EH (cell line): Measurements from ENCODE around the gene RASL12.
A peak's percentile ranks its signal among the peaks of the same experiment; 100 is the strongest.

ENCODE experiments used
- DNase-seq: peaks from one replicate; pipeline ENCODE4 v3.0.0-alpha.2; 2015; ENCODE audit warnings: low read depth

Gene RASL12

GRCh38 chr15:65055201-65055870 lies 12.5 kb downstream of the RASL12 start:
- DNase-seq, result peak; percentile 30

GRCh38 chr15:65054333-65055200 lies 13.2 kb downstream of the RASL12 start:
- DNase-seq, result peak; percentile 75

- no peak for DNase-seq
Measured at GRCh38 chr15:65052956-65053355, 14.8 kb downstream of the RASL12 start.

- DNase-seq, result no peak
Measured at GRCh38 chr15:65051266-65051665, 16.5 kb downstream of the RASL12 start.

- peak; percentile 58 for DNase-seq
Measured at GRCh38 chr15:65050270-65050669, 17.5 kb downstream of the RASL12 start.

GRCh38 chr15:65049418-65049840 lies 18.4 kb downstream of the RASL12 start:
- peak; percentile 95 for DNase-seq

- DNase-seq, result no peak
Measured at GRCh38 chr15:65048241-65048640, 19.6 kb downstream of the RASL12 start.

GRCh38 chr15:65044724-65045481 lies 22.9 kb downstream of the RASL12 start, which contains the start of gene SLC51B:
TSS of gene SLC51B (plus strand) at chr15:65045387. CDS start at chr15:65050005, 4,618 bp downstream.
- DNase-seq, result no peak

- peak; percentile 48 for DNase-seq
Measured at GRCh38 chr15:65044218-65044617, 23.6 kb downstream of the RASL12 start.

GRCh38 chr15:65042776-65043327 lies 24.9 kb downstream of the RASL12 start:
- DNase-seq, result no peak

- no peak for DNase-seq
Measured at GRCh38 chr15:65041787-65042186, 26.0 kb downstream of the RASL12 start.

- DNase-seq, result no peak
Measured at GRCh38 chr15:65040461-65040860, 27.3 kb downstream of the RASL12 start.

GRCh38 chr15:65038836-65039235 lies 29.0 kb downstream of the RASL12 start:
- DNase-seq, result no peak

- no peak for DNase-seq
Measured at GRCh38 chr15:65038428-65038827, 29.4 kb downstream of the RASL12 start.

- no peak for DNase-seq
Measured at GRCh38 chr15:65037309-65037708, 30.5 kb downstream of the RASL12 start.

- DNase-seq, result no peak
Measured at GRCh38 chr15:65034719-65035118, 33.1 kb downstream of the RASL12 start.

- peak; percentile 60 for DNase-seq
Measured at GRCh38 chr15:65033659-65034269, 34.0 kb downstream of the RASL12 start.

GRCh38 chr15:65032801-65033537 lies 34.8 kb downstream of the RASL12 start:
- DNase-seq, result peak; percentile 69

- no peak for DNase-seq
Measured at GRCh38 chr15:65029736-65030208, 38.0 kb downstream of the RASL12 start.

GRCh38 chr15:65028921-65029735 lies 38.7 kb downstream of the RASL12 start, which contains the start of gene MTFMT:
TSS of gene MTFMT (minus strand) at chr15:65029639. CDS start at chr15:65029613, 26 bp downstream.
- peak; percentile 82 for DNase-seq
